Measurements from ENCODE around the gene PTPRN2. TPM values are rescaled to one million over a fixed set of nuclear protein-coding genes. Genes with fewer than 3 reads are reported as not detected.
A peak's percentile ranks its signal among the peaks of the same experiment; 100 is the strongest.
"Not testable (repeated sequence)": the region's sequence is repeated elsewhere in the genome, so short reads cannot be mapped to it uniquely, and the experiment has no call there.

The PTPRN2 gene
- total and polyA plus RNA-seq, 4 donors = 18.1 to 69.9 (median 50.4) TPM

DNA sequence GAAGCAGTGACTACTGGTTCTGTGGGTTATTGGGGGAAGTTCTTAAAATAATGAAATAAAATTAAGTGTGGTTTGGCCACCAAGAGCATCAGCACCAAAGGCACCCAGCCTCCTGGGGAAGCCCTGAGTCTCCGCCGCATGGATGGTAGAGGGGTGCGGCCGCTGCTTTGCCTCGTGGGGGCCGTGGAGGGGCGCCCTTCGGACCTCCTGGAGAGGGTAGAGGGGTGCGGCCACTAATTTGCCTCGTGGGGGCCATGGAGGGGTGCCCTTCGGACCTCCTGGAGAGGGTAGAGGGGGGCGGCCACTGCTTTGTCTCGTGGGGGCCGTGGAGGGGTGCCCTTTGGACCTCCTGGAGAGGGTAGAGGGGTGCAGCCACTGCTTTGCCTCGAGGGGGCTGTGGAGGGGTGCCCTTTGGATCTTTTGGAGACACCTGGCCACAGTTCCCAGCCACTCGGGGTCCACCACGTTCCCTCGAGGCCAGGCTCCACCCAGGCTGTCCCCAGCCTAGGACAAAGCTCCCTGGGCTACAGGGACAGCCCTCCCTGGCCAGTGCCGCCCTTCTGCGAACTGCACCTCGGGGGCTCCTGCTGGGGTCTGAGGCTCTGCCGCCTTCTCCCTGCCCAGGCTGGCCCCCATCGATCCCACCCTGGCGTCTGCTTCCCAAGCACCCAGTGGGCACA is 535.1 kb downstream of the PTPRN2 start:
- Histone ChIP-seq H3K4me3 (ENCODE audit: low read depth, low read length) (no peak overlapping the region), H3K9me3 (ENCODE audit: control insufficient read depth, insufficient read depth, low read length) (no peaks in the 10 kb centered on the region), H3K4me1 (ENCODE audit: control insufficient read depth, insufficient read depth, low read length) (peaks cover 32% of the 10 kb centered on the region), H3K27me3 (ENCODE audit: control insufficient read depth, insufficient read depth, low read length) (no peaks in the 10 kb centered on the region), H3K27ac (ENCODE audit: low read depth, low read length) (no peak overlapping the region), H3K36me3 (ENCODE audit: control insufficient read depth, insufficient read depth, low read length) (peaks cover 10% of the 10 kb centered on the region)
- WGBS (ENCODE audit: insufficient coverage) = 91% methylated on average over 21 of the region's 24 CpGs
- DNase-seq (ENCODE audit: low read depth in 4 of 6, low spot score in 6 of 6) = no peak

- H3K9me3 ChIP-seq (ENCODE audit: control insufficient read depth, insufficient read depth, low read length) = no peaks in the 10 kb centered on the region
- no peak overlapping the region for H3K4me3 ChIP-seq (ENCODE audit: low read depth, low read length)
- peaks cover 39% of the 10 kb centered on the region for H3K4me1 ChIP-seq (ENCODE audit: control insufficient read depth, insufficient read depth, low read length)
- 60% methylated on average over 3 of the region's 6 CpGs for WGBS (ENCODE audit: insufficient coverage)
- peak in 2 of 6 donors; percentile 77 to 93 for DNase-seq (ENCODE audit: low read depth in 4 of 6, low spot score in 6 of 6)
- H3K36me3 ChIP-seq (ENCODE audit: control insufficient read depth, insufficient read depth, low read length) = peaks cover 10% of the 10 kb centered on the region
- H3K27ac ChIP-seq (ENCODE audit: low read depth, low read length) = no peak overlapping the region
- no peaks in the 10 kb centered on the region for H3K27me3 ChIP-seq (ENCODE audit: control insufficient read depth, insufficient read depth, low read length)
Measured at GRCh38 chr7:158051776-158052175, 535.8 kb downstream of the PTPRN2 start.

DNA sequence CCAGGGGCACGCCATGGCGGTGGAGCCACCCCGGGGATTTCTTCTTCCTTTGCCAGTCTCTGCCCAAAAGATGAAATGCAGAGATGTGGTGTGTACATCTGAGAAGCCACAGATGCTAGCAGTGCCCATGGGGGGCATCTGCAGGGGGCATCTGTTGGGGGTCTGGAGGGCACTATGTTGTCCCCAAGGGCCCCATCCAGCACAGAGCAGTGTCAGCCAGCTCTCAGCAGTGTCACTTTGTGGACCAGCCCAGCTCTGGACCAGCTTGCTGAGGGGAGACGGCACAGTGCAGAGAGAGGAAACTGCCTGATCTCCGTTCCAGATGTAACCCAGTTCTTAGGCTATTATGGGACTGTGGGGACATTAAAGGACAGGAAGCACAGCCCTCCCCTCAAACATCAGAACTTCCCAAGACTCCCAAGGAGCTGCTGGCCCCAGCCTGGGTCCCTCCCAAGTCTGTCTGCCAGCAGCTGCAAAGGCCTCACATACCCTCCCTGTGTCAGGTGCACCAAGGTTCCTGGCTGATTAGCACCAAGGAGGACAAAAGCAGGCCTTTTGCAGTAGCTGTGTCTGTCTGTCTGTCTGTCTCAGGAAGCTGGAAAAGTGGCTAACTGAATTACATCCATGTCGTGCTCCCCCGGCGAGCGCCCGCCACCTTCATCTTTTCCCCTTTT is 536.5 kb downstream of the PTPRN2 start:
- no peak overlapping the region for H3K4me3 ChIP-seq (ENCODE audit: low read depth, low read length)
- H3K27ac ChIP-seq (ENCODE audit: low read depth, low read length) = no peak overlapping the region

DNA sequence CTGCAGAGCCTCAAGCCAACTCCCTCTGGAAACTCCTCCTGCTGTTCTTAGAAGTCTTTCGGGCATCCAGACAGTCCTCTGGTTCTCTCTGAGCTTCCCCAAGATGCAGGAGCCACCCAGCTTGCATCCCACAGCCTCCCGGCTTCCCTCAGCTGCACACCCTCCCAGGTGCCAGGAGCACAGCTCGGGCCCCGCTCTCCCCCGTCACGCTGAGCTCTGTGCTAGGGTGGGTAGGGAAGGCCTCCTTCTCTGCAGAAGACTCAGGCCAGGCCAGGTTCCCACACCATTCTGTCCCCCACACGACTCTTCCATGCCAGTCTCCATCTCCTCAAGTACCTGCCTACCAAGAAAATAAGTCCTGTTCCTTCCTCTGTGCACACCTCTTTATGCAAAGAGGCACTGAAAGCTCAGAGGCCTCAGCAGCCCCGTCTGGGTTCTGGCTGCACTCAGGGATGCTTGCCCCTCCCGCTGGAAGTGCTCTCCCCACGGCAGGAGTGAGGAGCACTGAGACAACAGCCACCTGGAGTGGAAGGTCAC is 537.1 kb downstream of the PTPRN2 start:
- H3K36me3 ChIP-seq (ENCODE audit: control insufficient read depth, insufficient read depth, low read length) = peaks cover 10% of the 10 kb centered on the region
- WGBS (ENCODE audit: insufficient coverage) = 75% methylated on average over 5 of the region's 10 CpGs
- H3K27me3 ChIP-seq (ENCODE audit: control insufficient read depth, insufficient read depth, low read length) = no peaks in the 10 kb centered on the region
- H3K4me3 ChIP-seq (ENCODE audit: low read depth, low read length) = no peak overlapping the region
- peaks cover 45% of the 10 kb centered on the region for H3K4me1 ChIP-seq (ENCODE audit: control insufficient read depth, insufficient read depth, low read length)
- H3K27ac ChIP-seq (ENCODE audit: low read depth, low read length) = no peak overlapping the region
- DNase-seq (ENCODE audit: low read depth in 4 of 6, low spot score in 6 of 6) = no peak
- H3K9me3 ChIP-seq (ENCODE audit: control insufficient read depth, insufficient read depth, low read length) = no peaks in the 10 kb centered on the region

More for the DNA sequence above, 536.5 kb downstream of the PTPRN2 start:
- H3K9me3 ChIP-seq (ENCODE audit: control insufficient read depth, insufficient read depth, low read length) = no peaks in the 10 kb centered on the region
- no peak for DNase-seq (ENCODE audit: low read depth in 4 of 6, low spot score in 6 of 6)
- WGBS (ENCODE audit: insufficient coverage) = 75% methylated on average over 8 of the region's 10 CpGs
- H3K4me1 ChIP-seq (ENCODE audit: control insufficient read depth, insufficient read depth, low read length) = peaks cover 45% of the 10 kb centered on the region
- H3K36me3 ChIP-seq (ENCODE audit: control insufficient read depth, insufficient read depth, low read length) = peaks cover 10% of the 10 kb centered on the region
- H3K27me3 ChIP-seq (ENCODE audit: control insufficient read depth, insufficient read depth, low read length) = no peaks in the 10 kb centered on the region

DNA sequence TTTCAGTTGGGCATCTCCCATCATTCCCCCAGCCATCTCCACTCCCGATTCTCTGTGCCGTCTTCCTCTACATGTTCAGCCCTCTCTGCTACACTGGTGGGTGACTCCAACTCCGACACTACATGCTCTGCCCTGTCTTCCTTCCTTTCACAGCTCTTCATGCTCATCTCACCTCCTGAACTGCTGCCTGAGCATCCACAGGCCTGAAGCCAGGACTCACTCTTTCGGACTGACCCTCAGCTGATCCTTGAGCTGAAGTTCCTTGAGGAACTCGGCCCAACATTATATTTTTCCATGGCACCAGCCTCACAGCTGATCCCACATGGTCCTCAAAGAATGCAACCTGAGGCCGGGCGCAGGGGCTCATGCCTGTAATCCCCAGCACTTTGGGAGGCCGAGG is 538.4 kb downstream of the PTPRN2 start:
- H3K36me3 ChIP-seq (ENCODE audit: control insufficient read depth, insufficient read depth, low read length) = peaks cover 6% of the 10 kb centered on the region
- WGBS (ENCODE audit: insufficient coverage) = 96% methylated on average over 8 of the region's 8 CpGs
- no peaks in the 10 kb centered on the region for H3K27me3 ChIP-seq (ENCODE audit: control insufficient read depth, insufficient read depth, low read length)
- no peaks in the 10 kb centered on the region for H3K9me3 ChIP-seq (ENCODE audit: control insufficient read depth, insufficient read depth, low read length)
- H3K4me3 ChIP-seq (ENCODE audit: low read depth, low read length) = no peak overlapping the region
- H3K4me1 ChIP-seq (ENCODE audit: control insufficient read depth, insufficient read depth, low read length) = peaks cover 45% of the 10 kb centered on the region
- no peak overlapping the region for H3K27ac ChIP-seq (ENCODE audit: low read depth, low read length)
- DNase-seq (ENCODE audit: low read depth in 4 of 6, low spot score in 6 of 6) = no peak

DNA sequence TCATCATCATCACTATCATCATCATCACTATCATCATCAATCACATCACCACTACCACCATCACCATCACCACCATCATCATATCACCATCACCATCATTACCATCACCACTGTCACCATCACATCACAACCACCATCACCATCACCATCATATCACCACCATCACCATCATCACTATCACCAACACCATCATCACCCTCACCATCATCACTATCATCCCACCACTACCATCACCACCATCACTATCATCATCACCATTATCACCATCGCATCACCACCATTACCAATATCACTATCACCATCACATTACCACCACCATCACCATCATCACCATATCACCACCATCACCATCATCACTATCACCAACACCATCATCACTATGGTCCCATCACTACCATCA is 539.1 kb downstream of the PTPRN2 start:
- Histone ChIP-seq H3K27me3 (ENCODE audit: control insufficient read depth, insufficient read depth, low read length) (no peaks in the 10 kb centered on the region), H3K4me1 (ENCODE audit: control insufficient read depth, insufficient read depth, low read length) (peaks cover 47% of the 10 kb centered on the region), H3K4me3 (ENCODE audit: low read depth, low read length) (no peak overlapping the region), H3K9me3 (ENCODE audit: control insufficient read depth, insufficient read depth, low read length) (no peaks in the 10 kb centered on the region), H3K27ac (ENCODE audit: low read depth, low read length) (no peak overlapping the region), H3K36me3 (ENCODE audit: control insufficient read depth, insufficient read depth, low read length) (peaks cover 6% of the 10 kb centered on the region)
- no peak for DNase-seq (ENCODE audit: low read depth in 4 of 6, low spot score in 6 of 6)
- 92% methylated on average over 1 of the region's 1 CpG for WGBS (ENCODE audit: insufficient coverage)

DNA sequence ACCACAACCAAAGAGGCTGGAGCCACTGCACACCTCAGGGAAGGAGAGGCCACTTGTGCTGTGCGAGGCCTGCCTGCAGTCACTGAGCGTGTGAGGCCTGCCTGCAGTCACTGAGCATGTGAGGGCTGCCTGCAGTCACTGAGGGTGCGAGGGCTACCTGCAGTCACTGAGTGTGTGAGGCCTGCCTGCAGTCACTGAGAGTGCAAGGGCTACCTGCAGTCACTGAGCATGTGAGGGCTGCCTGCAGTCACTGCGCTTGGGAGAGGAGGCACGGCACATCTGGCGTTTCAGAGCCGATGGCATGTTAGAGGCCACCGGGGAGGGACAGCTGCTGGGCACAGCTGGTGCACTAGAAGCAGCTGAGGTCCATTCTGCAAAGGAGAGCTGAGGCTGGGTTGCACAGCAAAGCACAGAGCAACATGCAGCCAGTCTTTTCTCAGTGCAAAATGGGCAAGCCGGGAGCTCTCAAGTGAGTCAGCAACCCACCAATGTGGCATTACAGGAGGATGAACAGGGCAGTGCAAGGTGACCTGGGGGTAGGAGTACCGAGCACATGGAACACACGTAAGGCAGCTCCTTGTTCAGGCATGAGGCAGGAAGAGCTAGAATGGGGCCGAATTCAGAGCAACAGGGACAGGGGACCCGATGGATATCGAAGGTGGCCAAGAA is 540.1 kb downstream of the PTPRN2 start:
- no peak overlapping the region for H3K27ac ChIP-seq (ENCODE audit: low read depth, low read length)
- H3K4me1 ChIP-seq (ENCODE audit: control insufficient read depth, insufficient read depth, low read length) = peaks cover 45% of the 10 kb centered on the region
- 75% methylated on average over 11 of the region's 14 CpGs for WGBS (ENCODE audit: insufficient coverage)
- H3K27me3 ChIP-seq (ENCODE audit: control insufficient read depth, insufficient read depth, low read length) = no peaks in the 10 kb centered on the region
- H3K4me3 ChIP-seq (ENCODE audit: low read depth, low read length) = no peak overlapping the region
- peaks cover 6% of the 10 kb centered on the region for H3K36me3 ChIP-seq (ENCODE audit: control insufficient read depth, insufficient read depth, low read length)
- H3K9me3 ChIP-seq (ENCODE audit: control insufficient read depth, insufficient read depth, low read length) = no peaks in the 10 kb centered on the region
- DNase-seq (ENCODE audit: low read depth in 4 of 6, low spot score in 6 of 6) = peak in 1 of 6 donors; percentile 72

DNA sequence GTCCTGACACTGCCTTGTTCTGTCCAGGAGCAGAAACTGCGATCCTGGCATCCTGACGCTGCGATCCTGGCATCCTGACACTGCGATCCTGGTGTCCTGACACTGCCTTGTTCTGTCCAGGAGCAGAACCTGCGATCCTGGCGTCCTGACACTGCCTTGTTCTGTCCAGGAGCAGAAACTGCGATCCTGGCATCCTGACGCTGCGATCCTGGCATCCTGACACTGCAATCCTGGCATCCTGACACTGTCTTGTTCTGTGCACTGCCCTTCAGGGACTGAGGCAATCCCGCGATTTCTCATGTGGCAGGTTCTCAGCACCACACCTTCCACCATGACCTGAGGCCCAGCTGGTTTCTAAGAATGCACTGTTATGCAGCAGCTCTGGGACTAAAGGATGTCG is 541.4 kb downstream of the PTPRN2 start:
- H3K27ac ChIP-seq (ENCODE audit: low read depth, low read length); H3K4me3 ChIP-seq (ENCODE audit: low read depth, low read length); DNase-seq (ENCODE audit: low read depth in 4 of 6, low spot score in 6 of 6); H3K9me3 ChIP-seq (ENCODE audit: control insufficient read depth, insufficient read depth, low read length); H3K27me3 ChIP-seq (ENCODE audit: control insufficient read depth, insufficient read depth, low read length); H3K36me3 ChIP-seq (ENCODE audit: control insufficient read depth, insufficient read depth, low read length): not testable (repeated sequence)
- WGBS (ENCODE audit: insufficient coverage) = 85% methylated on average over 10 of the region's 12 CpGs
- peaks cover 39% of the 10 kb centered on the region for H3K4me1 ChIP-seq (ENCODE audit: control insufficient read depth, insufficient read depth, low read length)

- Histone ChIP-seq H3K27ac (ENCODE audit: low read depth, low read length) (no peak overlapping the region), H3K36me3 (ENCODE audit: control insufficient read depth, insufficient read depth, low read length) (no peaks in the 10 kb centered on the region), H3K9me3 (ENCODE audit: control insufficient read depth, insufficient read depth, low read length) (no peaks in the 10 kb centered on the region), H3K4me3 (ENCODE audit: low read depth, low read length) (no peak overlapping the region), H3K4me1 (ENCODE audit: control insufficient read depth, insufficient read depth, low read length) (peaks cover 28% of the 10 kb centered on the region), H3K27me3 (ENCODE audit: control insufficient read depth, insufficient read depth, low read length) (no peaks in the 10 kb centered on the region)
- WGBS (ENCODE audit: insufficient coverage) = 68% methylated on average over 6 of the region's 6 CpGs
- DNase-seq (ENCODE audit: low read depth in 4 of 6, low spot score in 6 of 6) = no peak
Measured at GRCh38 chr7:158044482-158044823, 543.2 kb downstream of the PTPRN2 start.
